ENCODE measurements around the gene ANGPTL2.

The ANGPTL2 gene

DNA sequence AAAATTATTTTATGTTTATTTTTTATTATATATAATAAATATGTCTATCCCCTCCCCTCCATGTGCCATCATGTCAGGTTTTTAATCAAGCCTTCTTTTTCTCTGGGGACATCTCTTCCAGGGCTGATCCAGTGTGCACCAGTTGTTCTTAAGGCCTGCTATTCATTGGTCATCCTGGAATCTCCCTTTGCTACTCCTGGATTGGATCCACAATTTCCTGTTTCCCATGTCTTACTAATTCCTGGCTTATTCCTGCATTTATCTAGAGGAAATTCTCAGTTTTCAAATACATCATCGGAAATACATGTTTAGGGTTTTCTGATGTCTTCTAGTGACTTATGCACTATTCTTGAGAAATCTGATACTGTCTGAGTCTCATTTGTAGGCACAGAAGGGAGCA, 56.8 kb downstream of the ANGPTL2 start:
- ChIA-PET CTCF (no interaction called here), POLR2A (no interaction called here)
- TF ChIP-seq, protein P1, sequence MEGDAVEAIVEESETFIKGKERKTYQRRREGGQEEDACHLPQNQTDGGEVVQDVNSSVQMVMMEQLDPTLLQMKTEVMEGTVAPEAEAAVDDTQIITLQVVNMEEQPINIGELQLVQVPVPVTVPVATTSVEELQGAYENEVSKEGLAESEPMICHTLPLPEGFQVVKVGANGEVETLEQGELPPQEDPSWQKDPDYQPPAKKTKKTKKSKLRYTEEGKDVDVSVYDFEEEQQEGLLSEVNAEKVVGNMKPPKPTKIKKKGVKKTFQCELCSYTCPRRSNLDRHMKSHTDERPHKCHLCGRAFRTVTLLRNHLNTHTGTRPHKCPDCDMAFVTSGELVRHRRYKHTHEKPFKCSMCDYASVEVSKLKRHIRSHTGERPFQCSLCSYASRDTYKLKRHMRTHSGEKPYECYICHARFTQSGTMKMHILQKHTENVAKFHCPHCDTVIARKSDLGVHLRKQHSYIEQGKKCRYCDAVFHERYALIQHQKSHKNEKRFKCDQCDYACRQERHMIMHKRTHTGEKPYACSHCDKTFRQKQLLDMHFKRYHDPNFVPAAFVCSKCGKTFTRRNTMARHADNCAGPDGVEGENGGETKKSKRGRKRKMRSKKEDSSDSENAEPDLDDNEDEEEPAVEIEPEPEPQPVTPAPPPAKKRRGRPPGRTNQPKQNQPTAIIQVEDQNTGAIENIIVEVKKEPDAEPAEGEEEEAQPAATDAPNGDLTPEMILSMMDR (IDR thresholded peaks at IDR 0.05; ENCODE audit: insufficient read depth, low read length, missing control alignments), result no peak
- no peak overlapping the region for H3K4me3 ChIP-seq (ENCODE audit: low read depth, low read length)
- DNase-seq (ENCODE audit: low read depth, low spot score), result no peak

DNA sequence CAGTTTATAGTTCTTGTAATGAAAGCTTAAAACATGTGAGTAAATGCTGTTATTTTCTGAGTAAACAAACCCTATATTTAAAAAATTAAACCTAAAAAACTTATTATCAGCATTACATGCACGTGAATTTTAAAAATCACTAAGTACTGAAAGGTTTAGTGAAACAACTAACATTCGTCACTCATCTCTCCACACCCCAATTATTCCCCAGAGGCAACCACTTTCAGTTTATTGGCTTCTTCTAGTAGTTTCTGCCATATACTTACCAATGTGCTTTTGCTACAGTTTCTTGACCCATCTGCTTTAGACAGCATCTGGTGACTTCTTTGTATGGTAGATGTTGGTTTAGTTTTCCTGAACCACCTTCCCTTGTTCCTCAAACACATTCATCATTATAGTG, 58.1 kb downstream of the ANGPTL2 start:
- ChIA-PET CTCF (interaction anchor here (0.9 kb wide), 1 partner anchor 134 kb away, joined by 4 read pairs; no protein-coding TSS in a partner anchor), POLR2A (no interaction called here)
- no peak for DNase-seq (ENCODE audit: low read depth, low spot score)
- H3K4me3 ChIP-seq (ENCODE audit: low read depth, low read length), result no peak overlapping the region
- TF ChIP-seq, protein P1 (IDR thresholded peaks at IDR 0.05; ENCODE audit: insufficient read depth, low read length, missing control alignments), result no peak

DNA sequence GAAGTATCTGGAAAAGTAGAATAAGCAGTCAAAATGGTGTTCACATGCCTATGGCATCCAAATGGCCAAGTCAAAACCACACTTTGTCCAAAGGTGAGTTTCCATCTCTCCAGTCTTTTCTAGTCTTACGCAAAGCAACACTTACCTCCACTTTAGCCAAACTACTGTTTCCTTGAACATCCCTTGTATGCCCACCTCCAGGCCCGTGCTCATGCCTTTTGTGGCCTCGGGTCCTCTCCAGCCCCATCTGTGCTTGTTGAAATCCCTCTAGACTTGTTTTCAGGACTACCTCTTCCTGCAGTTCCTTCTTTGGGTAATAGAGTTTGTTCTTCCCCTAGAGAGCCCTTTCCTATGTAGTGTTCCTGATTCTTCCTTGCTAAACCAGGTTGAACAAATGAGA, 61.0 kb downstream of the ANGPTL2 start:
- ChIA-PET POLR2A (no interaction called here), CTCF (interaction anchor here (1.1 kb wide), 1 partner anchor 12 kb away, joined by 3 read pairs; no protein-coding TSS in a partner anchor)
- no peak overlapping the region for H3K4me3 ChIP-seq (ENCODE audit: low read depth, low read length)
- no peak for DNase-seq (ENCODE audit: low read depth, low spot score)
- TF ChIP-seq, protein P1 (IDR thresholded peaks at IDR 0.05; ENCODE audit: insufficient read depth, low read length, missing control alignments), result no peak

DNA sequence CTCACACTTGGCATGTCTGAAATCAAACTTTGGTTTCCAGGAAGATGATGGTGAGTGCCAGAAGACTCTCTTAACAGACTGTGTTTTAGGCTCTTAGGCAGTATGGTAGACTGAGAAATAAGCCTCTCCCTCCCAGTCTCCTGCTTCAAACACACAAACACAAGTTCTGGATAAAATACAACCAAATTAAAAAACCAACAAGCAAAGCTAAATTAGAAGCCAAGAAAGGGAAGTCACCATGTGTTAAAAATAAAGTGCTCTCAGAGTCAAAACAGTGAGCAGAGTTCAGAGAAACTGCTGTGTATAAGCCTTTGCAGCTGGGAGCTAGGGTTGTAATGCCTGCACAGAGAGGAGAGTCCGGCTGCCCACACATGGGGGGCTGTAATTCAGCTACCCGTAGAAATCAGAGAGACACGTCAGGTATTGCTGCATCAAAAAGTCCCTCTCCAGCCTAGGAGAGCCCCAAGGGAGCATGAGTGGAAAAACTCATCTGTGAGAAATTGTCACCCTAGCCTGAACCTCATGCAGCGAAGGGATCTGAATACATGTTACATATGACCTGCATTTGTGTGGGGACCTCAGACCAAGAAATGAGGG, 62.6 kb downstream of the ANGPTL2 start:
- ChIA-PET POLR2A (no interaction called here), CTCF (interaction anchor here (1.1 kb wide), 1 partner anchor 26 kb away, joined by 3 read pairs; no protein-coding TSS in a partner anchor)
- no peak overlapping the region for H3K4me3 ChIP-seq (ENCODE audit: low read depth, low read length)
- TF ChIP-seq, protein P1 (IDR thresholded peaks at IDR 0.05; ENCODE audit: insufficient read depth, low read length, missing control alignments), result no peak
- no peak for DNase-seq (ENCODE audit: low read depth, low spot score)

DNA sequence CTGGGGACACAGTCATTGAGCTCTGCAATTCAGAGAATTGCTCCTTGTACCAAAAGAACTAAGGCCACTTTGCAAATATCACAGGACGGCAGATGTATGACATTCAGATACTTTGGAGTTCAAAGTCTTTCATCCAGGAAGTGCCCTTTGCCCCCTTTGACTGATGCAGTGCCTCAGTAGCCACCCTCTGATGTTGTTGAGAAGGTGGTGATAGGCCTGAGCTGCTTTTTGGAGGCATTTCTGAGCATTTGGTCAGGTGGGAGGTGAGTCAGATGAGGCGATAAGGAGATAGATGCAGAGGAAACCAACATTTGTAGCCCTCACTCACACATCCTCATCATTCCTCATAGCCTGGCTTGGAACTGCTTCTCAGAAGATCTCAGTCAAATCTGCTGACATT, 63.4 kb downstream of the ANGPTL2 start:
- ChIA-PET POLR2A (no interaction called here), CTCF (interaction anchor here (0.6 to 1.1 kb wide), 4 partner anchors 10 to 772 kb away, joined by 3 read pairs; no protein-coding TSS in a partner anchor)
- no peak for DNase-seq (ENCODE audit: low read depth, low spot score)
- no peak overlapping the region for H3K4me3 ChIP-seq (ENCODE audit: low read depth, low read length)
- TF ChIP-seq, protein P1 (IDR thresholded peaks at IDR 0.05; ENCODE audit: insufficient read depth, low read length, missing control alignments), result no peak

DNA sequence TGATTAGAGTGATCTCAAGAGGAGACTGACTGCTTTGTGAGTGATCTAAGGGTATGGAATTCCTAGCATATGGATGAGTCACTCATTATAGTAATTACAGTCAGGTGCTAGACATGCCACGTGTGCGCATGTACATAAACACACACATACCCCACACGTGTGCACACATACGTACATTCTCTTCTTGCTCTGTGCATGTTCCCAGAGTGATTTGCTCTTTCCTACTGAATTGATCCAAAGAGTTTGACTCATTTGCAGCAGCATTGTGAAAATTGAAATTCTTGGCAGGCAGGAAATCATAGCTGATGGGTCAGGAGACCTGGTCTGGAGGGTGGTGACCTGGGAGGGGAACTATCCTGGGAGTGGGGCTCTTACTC, 63.8 kb downstream of the ANGPTL2 start:
- ChIA-PET POLR2A (no interaction called here), CTCF (interaction anchor here (0.6 to 1.9 kb wide), 6 partner anchors 10 to 773 kb away, joined by 3 to 8 read pairs (median 3); no protein-coding TSS in a partner anchor)
- no peak for DNase-seq (ENCODE audit: low read depth, low spot score)
- no peak overlapping the region for H3K4me3 ChIP-seq (ENCODE audit: low read depth, low read length)
- TF ChIP-seq, protein P1 (IDR thresholded peaks at IDR 0.05; ENCODE audit: insufficient read depth, low read length, missing control alignments), result no peak

Measured in AG04449 (cell line).